ENCODE measurements around the gene KLHL36. TPM values are rescaled to one million over a fixed set of nuclear protein-coding genes. Genes with fewer than 3 reads are reported as not detected.
"Not testable (repeated sequence)": the region's sequence is repeated elsewhere in the genome, so short reads cannot be mapped to it uniquely, and the experiment has no call there.

The KLHL36 gene
- total RNA-seq, 1 experiment from 2014 or later, result 76.6 TPM

GRCh38 chr16:84628226-84628731, 20.0 kb upstream of the KLHL36 start:
- no peaks in the 10 kb centered on the region for H3K27me3 ChIP-seq (ENCODE audit: control insufficient read depth, insufficient read depth, low read length)
- no peak overlapping the region for H3K4me3 ChIP-seq (ENCODE audit: insufficient read depth, low read depth, low read length)
- no peak for DNase-seq
- no peaks in the 10 kb centered on the region for H3K36me3 ChIP-seq (replicated peaks; ENCODE audit: control insufficient read depth, insufficient read depth, low read length)

- Histone ChIP-seq H3K27me3 (ENCODE audit: control insufficient read depth, insufficient read depth, low read length) (no peaks in the 10 kb centered on the region), H3K36me3 (replicated peaks; ENCODE audit: control insufficient read depth, insufficient read depth, low read length) (no peaks in the 10 kb centered on the region), H3K4me3 (ENCODE audit: insufficient read depth, low read depth, low read length) (no peak overlapping the region)
- no peak for DNase-seq
Measured at GRCh38 chr16:84629580-84629979, 18.7 kb upstream of the KLHL36 start.

- no peaks in the 10 kb centered on the region for H3K36me3 ChIP-seq (replicated peaks; ENCODE audit: control insufficient read depth, insufficient read depth, low read length)
- DNase-seq, result no peak
Measured at GRCh38 chr16:84630009-84630408, 18.3 kb upstream of the KLHL36 start.

GRCh38 chr16:84630446-84631152, 17.7 kb upstream of the KLHL36 start:
- Histone ChIP-seq H3K4me3 (ENCODE audit: insufficient read depth, low read depth, low read length) (no peak overlapping the region), H3K36me3 (replicated peaks; ENCODE audit: control insufficient read depth, insufficient read depth, low read length) (no peaks in the 10 kb centered on the region), H3K27me3 (ENCODE audit: control insufficient read depth, insufficient read depth, low read length) (no peaks in the 10 kb centered on the region)
- DNase-seq, result no peak

More at GRCh38 chr16:84630009-84630408, 18.3 kb upstream of the KLHL36 start:
- Histone ChIP-seq H3K27me3 (ENCODE audit: control insufficient read depth, insufficient read depth, low read length) (no peaks in the 10 kb centered on the region), H3K4me3 (ENCODE audit: insufficient read depth, low read depth, low read length) (no peak overlapping the region)

GRCh38 chr16:84631153-84631466, 17.2 kb upstream of the KLHL36 start:
- no peak for DNase-seq
- Histone ChIP-seq H3K4me3 (ENCODE audit: insufficient read depth, low read depth, low read length) (no peak overlapping the region), H3K36me3 (replicated peaks; ENCODE audit: control insufficient read depth, insufficient read depth, low read length) (no peaks in the 10 kb centered on the region), H3K27me3 (ENCODE audit: control insufficient read depth, insufficient read depth, low read length) (no peaks in the 10 kb centered on the region)

GRCh38 chr16:84631886-84632285, 16.4 kb upstream of the KLHL36 start:
- no peaks in the 10 kb centered on the region for H3K36me3 ChIP-seq (replicated peaks; ENCODE audit: control insufficient read depth, insufficient read depth, low read length)
- H3K4me3 ChIP-seq (ENCODE audit: insufficient read depth, low read depth, low read length), result no peak overlapping the region
- H3K27me3 ChIP-seq (ENCODE audit: control insufficient read depth, insufficient read depth, low read length), result no peaks in the 10 kb centered on the region
- DNase-seq, result no peak

GRCh38 chr16:84632862-84633261, 15.4 kb upstream of the KLHL36 start:
- not testable (repeated sequence) for H3K27me3 ChIP-seq (ENCODE audit: control insufficient read depth, insufficient read depth, low read length); H3K36me3 ChIP-seq (replicated peaks; ENCODE audit: control insufficient read depth, insufficient read depth, low read length); H3K4me3 ChIP-seq (ENCODE audit: insufficient read depth, low read depth, low read length); DNase-seq

- DNase-seq, result no peak
- no peaks in the 10 kb centered on the region for H3K36me3 ChIP-seq (replicated peaks; ENCODE audit: control insufficient read depth, insufficient read depth, low read length)
- no peaks in the 10 kb centered on the region for H3K27me3 ChIP-seq (ENCODE audit: control insufficient read depth, insufficient read depth, low read length)
- no peak overlapping the region for H3K4me3 ChIP-seq (ENCODE audit: insufficient read depth, low read depth, low read length)
Measured at GRCh38 chr16:84633622-84634021, 14.7 kb upstream of the KLHL36 start.

- Histone ChIP-seq H3K36me3 (replicated peaks; ENCODE audit: control insufficient read depth, insufficient read depth, low read length) (no peaks in the 10 kb centered on the region), H3K4me3 (ENCODE audit: insufficient read depth, low read depth, low read length) (no peak overlapping the region), H3K27me3 (ENCODE audit: control insufficient read depth, insufficient read depth, low read length) (no peaks in the 10 kb centered on the region)
- DNase-seq, result no peak
Measured at GRCh38 chr16:84635702-84636101, 12.6 kb upstream of the KLHL36 start.

GRCh38 chr16:84637709-84638108, 10.6 kb upstream of the KLHL36 start:
- Histone ChIP-seq H3K4me3 (ENCODE audit: insufficient read depth, low read depth, low read length) (no peak overlapping the region), H3K36me3 (replicated peaks; ENCODE audit: control insufficient read depth, insufficient read depth, low read length) (no peaks in the 10 kb centered on the region), H3K27me3 (ENCODE audit: control insufficient read depth, insufficient read depth, low read length) (no peaks in the 10 kb centered on the region)
- no peak for DNase-seq

GRCh38 chr16:84638231-84638806, 10.0 kb upstream of the KLHL36 start:
- Histone ChIP-seq H3K27me3 (ENCODE audit: control insufficient read depth, insufficient read depth, low read length) (no peaks in the 10 kb centered on the region), H3K36me3 (replicated peaks; ENCODE audit: control insufficient read depth, insufficient read depth, low read length) (no peaks in the 10 kb centered on the region)
- DNase-seq, result no peak

GRCh38 chr16:84640145-84640544, 8.2 kb upstream of the KLHL36 start:
- no peak for DNase-seq
- H3K4me3 ChIP-seq (ENCODE audit: insufficient read depth, low read depth, low read length), result no peak overlapping the region
- H3K36me3 ChIP-seq (replicated peaks; ENCODE audit: control insufficient read depth, insufficient read depth, low read length), result no peaks in the 10 kb centered on the region
- no peaks in the 10 kb centered on the region for H3K27me3 ChIP-seq (ENCODE audit: control insufficient read depth, insufficient read depth, low read length)

More at GRCh38 chr16:84638231-84638806, 10.0 kb upstream of the KLHL36 start:
- H3K4me3 ChIP-seq (ENCODE audit: insufficient read depth, low read depth, low read length), result no peak overlapping the region

- Histone ChIP-seq H3K36me3 (replicated peaks; ENCODE audit: control insufficient read depth, insufficient read depth, low read length) (no peaks in the 10 kb centered on the region), H3K27me3 (ENCODE audit: control insufficient read depth, insufficient read depth, low read length) (no peaks in the 10 kb centered on the region), H3K4me3 (ENCODE audit: insufficient read depth, low read depth, low read length) (no peak overlapping the region)
- no peak for DNase-seq
Measured at GRCh38 chr16:84641643-84642358, 6.5 kb upstream of the KLHL36 start.

- DNase-seq, result no peak
- Histone ChIP-seq H3K4me3 (ENCODE audit: insufficient read depth, low read depth, low read length) (no peak overlapping the region), H3K27me3 (ENCODE audit: control insufficient read depth, insufficient read depth, low read length) (peaks cover 3% of the 10 kb centered on the region; the same call in 1 of the 2 replicates), H3K36me3 (replicated peaks; ENCODE audit: control insufficient read depth, insufficient read depth, low read length) (no peaks in the 10 kb centered on the region)
Measured at GRCh38 chr16:84643180-84643583, 5.1 kb upstream of the KLHL36 start.

GRCh38 chr16:84643674-84644073, 4.6 kb upstream of the KLHL36 start:
- no peak for DNase-seq
- Histone ChIP-seq H3K27me3 (ENCODE audit: control insufficient read depth, insufficient read depth, low read length) (peaks cover 3% of the 10 kb centered on the region; the same call in 1 of the 2 replicates), H3K4me3 (ENCODE audit: insufficient read depth, low read depth, low read length) (no peak overlapping the region), H3K36me3 (replicated peaks; ENCODE audit: control insufficient read depth, insufficient read depth, low read length) (no peaks in the 10 kb centered on the region)
